C1 segment of cervical spinal cord (tissue), 14 donors: Measurements from ENCODE around the gene SPINK7.
"Not testable (repeated sequence)": the region's sequence is repeated elsewhere in the genome, so short reads cannot be mapped to it uniquely, and the experiment has no call there.

Experiments used
- DNase-seq, 14 donors: peaks; one replicate each; lab custom pipeline; 2025; lab: John Stamatoyannopoulos, UW

SPINK7 gene

GRCh38 chr5:148312153-148312552 lies at the start of gene SPINK7:
SPINK7 (plus strand) TSS chr5:148312423; CDS start chr5:148312484, 61 bp downstream.
- no peak for DNase-seq

DNA sequence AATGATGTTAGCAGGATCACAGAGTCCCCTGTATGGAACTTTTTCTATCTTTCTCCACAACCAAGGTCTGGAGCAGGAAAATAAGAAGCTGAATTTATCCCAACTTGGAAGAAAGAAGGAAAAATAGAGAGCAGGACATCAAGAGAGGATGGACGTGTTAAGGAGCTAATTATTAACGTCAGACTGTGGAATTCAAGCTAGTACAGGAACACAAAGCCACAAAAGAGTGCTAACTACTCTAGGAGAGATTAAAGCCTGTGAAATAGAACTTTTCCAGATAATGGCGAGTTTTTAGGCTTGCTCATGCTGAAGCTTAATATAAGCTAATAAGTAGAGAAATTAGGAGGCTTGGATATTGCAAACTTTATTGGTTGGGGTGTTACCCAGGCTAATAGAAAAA lies 44.3 kb upstream of the SPINK7 start:
- DNase-seq, result no peak

DNA sequence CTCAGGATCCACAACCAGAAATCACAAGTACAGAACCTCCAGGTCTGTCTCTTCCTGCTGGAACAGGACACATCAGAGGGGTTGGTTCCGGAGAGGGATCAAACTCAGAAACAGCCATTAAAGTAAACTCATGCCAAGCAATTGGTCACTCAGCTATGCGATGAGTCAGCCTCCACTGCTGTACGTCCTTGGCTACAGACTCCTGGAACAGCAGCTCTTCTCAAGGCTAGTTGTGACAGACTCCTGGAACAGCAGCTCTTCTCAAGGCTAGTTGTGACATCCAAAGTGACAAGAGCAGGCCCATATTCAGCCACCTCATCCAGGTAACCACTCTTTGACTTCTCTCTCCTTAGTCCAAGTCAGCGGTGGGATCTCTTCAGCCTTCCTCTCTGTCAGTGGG lies 43.7 kb upstream of the SPINK7 start, which contains the start of gene SPINK13:
Gene SPINK13 (plus strand): TSS at position 229 of the 400 bp plus-strand sequence. CDS start 1,279 bp downstream, outside the sequence.
- DNase-seq, result no peak

DNA sequence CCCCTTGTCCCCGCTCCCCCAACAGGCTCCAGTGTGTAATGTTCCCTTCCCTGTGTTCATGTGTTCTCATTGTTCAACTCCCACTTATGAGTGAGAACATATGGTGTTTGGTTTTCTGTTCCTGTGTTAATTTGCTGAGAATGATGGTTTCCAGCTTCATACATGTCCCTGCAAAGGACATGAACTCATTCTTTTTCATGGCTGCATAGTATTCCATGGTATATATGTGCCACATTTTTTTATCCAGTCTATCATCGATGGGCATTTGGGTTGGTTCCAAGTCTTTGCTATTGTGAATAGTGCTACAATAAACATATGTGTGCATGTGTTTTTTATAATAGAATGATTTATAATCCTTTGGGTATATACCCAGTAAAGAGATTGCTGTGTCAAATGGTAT lies 37.1 kb upstream of the SPINK7 start:
- DNase-seq, result not testable (repeated sequence)

DNA sequence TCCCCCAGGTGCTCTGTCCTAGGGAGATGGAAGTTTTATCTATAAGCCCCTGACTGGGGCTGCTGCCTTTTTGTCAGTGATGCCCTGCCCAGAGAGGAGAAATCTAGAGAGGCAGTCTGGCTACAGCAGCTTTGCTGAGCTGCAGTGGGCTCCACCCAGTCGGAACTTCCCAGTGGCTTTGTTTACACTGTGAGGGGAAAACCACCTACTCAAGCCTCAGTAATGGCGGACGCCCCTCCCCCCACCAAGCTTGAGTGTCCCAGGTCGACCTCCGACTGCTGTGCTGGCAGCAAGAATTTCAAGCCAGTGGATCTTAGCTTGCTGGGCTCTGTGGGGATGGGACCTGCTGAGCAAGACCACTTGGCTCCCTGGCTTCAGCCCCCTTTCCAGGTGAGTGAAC lies 31.3 kb upstream of the SPINK7 start:
- not testable (repeated sequence) for DNase-seq

- DNase-seq, result not testable (repeated sequence)
Observed at GRCh38 chr5:148281336-148281735, 30.9 kb upstream of the SPINK7 start.

DNA sequence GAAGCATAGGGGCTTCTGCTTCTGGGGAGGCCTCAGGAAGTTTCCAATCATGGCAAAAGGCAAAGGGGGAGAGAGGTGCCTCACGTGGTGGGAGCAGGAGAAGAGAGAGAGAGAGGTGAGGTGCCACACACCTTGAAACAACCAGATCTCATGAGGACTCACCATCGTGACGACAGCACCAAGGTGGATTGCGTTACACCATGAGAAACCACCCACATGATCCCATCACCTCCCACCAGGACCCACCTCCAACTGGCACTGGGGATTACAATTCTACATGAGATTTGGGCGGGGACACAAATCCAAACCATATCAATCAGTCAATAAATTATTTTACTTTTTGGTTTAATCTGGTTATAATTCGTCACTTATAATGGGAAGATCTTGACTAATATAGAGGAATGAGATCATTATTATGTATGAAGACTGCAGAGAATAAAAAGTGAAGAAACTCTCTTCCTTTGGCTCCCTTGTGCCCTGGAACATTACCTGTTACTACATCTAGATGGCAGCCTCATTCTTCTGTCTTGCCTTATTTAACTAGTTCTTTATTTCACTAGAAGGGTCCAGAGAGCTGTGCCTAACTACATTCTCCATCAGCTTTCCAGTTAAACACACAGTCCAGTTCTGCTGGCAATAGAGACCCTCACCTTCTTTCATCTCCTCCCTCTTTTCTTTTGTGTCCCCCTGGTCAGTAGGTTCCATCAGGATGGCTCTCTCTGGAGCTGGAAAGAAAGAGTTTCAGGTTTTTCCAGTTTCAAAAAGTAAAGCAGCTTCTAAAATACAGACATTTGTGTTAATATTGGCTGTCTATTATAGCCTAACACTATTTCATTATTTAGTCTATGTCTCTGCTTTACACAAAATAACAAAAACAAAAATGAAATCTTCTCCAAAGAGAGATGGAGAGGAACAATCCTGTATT lies 21.7 kb upstream of the SPINK7 start:
- DNase-seq, result peak in 1 of 14 donors; percentile 1

DNA sequence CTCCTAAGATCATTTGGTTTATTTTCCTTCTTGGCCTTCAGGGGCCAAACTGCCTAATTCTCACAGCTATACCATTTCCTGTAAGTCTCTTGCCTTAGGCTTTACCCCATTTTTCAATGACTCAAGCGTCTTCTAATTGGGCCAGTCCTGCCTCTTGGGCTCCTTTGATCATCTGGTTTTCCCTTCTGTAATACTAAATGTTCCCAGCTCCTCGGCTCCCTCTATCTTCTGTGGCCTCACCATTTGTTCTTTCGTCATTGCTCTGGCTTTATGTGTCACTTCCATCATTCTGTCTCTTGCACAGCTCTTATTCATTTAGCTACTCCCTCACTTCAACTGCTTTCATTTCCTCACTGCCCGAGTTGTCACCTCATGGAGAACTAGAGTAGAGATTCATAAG lies 14.5 kb upstream of the SPINK7 start:
- no peak for DNase-seq

DNA sequence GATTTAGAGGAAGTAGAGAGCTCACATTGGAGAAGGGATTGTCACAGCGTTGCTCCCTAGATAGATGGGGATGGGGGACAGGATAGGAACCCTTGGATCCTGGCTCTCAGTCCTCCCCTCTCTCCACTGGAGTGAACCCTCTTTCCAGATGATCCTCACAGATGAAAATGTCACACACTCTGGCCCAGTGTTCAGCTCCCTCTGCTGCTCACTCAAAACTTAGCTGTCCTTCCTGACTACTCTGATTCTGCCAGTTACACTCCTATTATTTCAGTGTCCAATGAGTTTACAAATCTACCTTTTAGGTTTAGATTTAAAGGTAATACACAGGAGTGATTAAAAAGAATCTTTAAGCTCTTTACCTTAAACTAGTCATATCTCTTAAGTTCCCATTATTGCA lies 5.8 kb upstream of the SPINK7 start:
- no peak for DNase-seq

GRCh38 chr5:148309019-148309418 lies 3.2 kb upstream of the SPINK7 start:
- DNase-seq, result no peak

- DNase-seq, result no peak
Observed at GRCh38 chr5:148309746-148310145, 2.5 kb upstream of the SPINK7 start.

- DNase-seq, result no peak
Observed at GRCh38 chr5:148311484-148311883, 739 bp upstream of the SPINK7 start.

- DNase-seq, result no peak
Observed at GRCh38 chr5:148314187-148314586, 2.0 kb downstream of the SPINK7 start.

- no peak for DNase-seq
Observed at GRCh38 chr5:148314731-148315130, 2.5 kb downstream of the SPINK7 start.

- DNase-seq, result peak in 2 of 14 donors; percentile 0 to 3
Observed at GRCh38 chr5:148320011-148320963, 8.1 kb downstream of the SPINK7 start.

DNA sequence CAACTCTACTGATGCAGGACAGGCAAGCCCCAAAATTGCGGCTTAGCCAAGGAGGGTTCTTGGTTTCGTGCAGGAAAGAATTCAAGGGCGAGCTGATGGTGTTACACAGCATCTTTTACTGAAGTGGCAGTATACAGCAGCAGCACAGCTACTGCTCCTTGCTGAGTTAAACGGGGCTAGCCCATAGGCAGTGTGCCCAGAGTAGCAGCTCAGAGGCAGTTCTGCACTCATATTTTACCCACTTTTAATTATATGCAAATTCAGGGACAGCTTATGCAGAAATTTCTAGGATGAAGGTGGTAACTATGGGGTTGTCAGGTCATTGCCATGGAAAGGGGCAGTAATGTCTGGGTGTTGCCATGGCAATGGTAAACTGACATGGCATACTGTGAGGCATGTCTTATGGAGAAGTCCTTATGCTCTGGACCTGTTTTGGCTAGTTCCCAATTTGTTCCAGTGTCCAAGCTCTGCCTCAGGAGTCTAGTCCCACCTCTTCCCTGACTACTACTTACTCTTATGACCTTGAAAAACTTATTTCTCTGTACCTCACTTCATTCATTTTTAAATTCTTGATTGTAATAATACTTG lies 21.1 kb downstream of the SPINK7 start:
- DNase-seq, result no peak

- DNase-seq, result no peak
Observed at GRCh38 chr5:148335259-148335658, 23.0 kb downstream of the SPINK7 start, which contains the start of gene SPINK9. SPINK9 (plus strand) TSS chr5:148335559; CDS start chr5:148335614, 55 bp downstream.

GRCh38 chr5:148336704-148337435 lies 24.6 kb downstream of the SPINK7 start:
- DNase-seq, result no peak

- no peak for DNase-seq
Observed at GRCh38 chr5:148342371-148343045, 30.3 kb downstream of the SPINK7 start.

DNA sequence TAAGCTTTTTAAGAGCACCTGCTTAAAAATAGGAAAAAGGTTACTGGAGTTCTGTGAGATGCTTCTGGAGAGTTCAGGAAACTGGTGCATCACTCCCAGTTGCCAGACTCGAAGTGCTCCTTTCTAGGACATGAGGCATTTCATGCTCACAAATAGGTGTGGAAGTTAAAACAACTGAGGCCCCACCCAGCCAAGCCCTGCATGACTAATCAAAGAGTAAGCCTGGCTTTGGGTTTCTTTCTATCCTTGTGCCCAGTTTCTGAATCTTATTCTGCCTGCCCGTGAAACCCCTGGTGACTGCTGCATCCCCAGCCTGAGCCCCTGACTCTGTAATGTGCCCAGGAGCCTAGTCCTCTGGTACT lies 30.8 kb downstream of the SPINK7 start:
- no peak for DNase-seq
